ENCODE results near the gene TTLL13.

Gene TTLL13

DNA sequence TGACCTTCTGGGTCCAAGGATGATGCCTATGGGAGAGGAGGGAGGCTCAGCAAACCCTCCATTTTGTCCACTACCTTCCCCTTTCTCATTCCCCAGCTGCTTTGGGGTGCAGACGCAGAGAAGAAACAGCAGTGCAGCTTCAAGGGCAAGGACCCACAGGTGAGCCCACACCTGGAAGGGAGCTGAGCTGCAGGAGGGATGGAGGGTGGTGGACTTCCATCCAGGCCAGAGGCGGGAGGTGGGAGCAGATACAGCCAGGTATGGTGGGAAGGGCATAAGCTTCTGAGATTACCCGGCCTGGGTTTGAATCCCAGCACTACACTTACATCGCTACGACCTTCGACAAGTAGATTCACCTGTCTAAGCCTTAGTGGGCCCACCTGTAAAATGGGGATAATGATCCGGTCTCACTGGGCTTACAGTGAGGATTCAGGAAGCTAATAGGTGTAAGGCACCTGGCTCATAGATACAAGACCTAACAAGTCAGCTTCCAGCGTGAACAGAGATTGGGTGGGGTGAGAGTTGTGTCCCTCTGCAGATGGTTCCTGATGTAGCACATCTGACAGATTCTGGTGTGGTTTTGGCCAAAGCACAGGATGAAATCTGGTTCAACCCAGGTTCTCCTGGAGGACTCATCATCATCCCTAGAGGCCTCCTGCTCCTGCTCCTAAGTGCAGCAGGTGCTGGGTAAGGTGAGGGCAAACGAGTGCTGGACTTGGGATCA, 31.5 kb upstream of the TTLL13 start:
- no peak for DNase-seq

DNA sequence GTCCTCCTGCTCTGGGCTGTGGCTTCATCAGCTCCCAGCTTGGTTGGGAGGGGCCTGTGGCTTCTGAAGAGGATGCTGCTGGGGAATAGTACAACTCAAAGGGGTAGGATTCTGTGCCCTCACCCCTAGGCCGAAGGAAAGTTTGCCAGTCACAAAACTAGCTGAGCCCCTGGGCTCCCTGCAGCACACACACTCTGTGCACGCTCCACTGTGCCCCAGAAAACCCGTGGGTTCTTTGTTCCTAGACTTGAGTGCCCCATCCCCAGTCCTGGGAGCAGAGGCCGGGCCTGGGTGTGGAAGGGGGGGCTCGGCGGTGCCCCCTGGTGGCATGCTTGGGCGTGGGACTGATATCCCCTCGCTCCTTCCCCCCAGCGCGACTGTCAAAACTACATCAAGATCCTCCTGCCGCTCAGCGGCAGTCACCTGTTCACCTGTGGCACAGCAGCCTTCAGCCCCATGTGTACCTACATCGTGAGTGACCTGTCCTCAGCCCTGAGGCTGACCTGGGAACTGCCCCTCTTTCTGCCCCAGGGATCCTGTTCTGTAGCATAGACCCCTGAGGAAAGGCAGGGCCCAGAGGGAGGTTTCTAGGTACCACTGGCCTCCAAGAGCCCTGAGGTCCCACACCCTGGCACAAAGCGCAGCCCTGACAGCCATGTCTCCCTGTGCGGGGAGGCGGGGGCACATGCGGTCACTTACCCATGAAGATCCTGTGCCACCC, 29.8 kb upstream of the TTLL13 start:
- DNase-seq = peak; percentile 62

DNA sequence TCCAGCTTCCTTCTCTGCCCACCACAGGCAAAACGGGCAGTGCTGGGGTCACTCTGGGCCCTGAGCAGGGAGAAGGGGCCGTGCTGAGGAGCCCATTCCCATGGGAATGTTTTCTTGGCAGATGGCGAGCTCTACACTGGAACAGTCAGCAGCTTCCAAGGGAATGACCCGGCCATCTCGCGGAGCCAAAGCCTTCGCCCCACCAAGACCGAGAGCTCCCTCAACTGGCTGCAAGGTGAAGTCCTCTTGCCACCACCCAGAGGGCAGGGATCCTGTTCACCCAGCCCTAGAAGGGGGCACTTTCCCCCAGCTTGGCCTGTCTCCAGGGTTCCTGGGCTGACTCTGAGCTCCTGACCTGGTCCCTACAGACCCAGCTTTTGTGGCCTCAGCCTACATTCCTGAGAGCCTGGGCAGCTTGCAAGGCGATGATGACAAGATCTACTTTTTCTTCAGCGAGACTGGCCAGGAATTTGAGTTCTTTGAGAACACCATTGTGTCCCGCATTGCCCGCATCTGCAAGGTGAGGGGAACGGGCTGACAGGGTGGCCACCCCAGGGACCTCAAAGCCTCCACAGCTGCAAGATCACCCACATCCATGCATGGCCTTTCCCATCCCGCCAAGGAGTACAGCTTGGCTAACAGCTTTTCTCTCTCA, 28.0 kb upstream of the TTLL13 start:
- DNase-seq = peak; percentile 66

DNA sequence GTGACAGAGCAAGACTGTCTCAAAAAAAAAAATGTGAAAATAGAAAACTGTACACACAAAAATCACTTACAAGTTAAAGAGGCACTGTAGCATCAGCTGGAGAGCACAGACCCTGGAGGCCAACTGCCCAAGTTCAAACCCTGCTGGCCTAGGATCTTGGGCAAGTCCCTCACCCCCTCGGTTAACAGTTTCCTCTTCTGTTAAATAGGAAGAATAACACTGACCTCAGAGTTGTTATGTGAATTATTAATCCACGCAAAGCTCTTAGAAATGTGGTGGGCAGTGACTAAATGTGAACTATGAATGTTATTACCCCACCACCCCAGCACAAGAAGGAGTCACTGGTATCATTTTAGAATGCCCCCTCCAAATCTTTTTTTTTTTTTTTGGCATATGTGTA, 26.8 kb upstream of the TTLL13 start:
- DNase-seq = no peak

DNA sequence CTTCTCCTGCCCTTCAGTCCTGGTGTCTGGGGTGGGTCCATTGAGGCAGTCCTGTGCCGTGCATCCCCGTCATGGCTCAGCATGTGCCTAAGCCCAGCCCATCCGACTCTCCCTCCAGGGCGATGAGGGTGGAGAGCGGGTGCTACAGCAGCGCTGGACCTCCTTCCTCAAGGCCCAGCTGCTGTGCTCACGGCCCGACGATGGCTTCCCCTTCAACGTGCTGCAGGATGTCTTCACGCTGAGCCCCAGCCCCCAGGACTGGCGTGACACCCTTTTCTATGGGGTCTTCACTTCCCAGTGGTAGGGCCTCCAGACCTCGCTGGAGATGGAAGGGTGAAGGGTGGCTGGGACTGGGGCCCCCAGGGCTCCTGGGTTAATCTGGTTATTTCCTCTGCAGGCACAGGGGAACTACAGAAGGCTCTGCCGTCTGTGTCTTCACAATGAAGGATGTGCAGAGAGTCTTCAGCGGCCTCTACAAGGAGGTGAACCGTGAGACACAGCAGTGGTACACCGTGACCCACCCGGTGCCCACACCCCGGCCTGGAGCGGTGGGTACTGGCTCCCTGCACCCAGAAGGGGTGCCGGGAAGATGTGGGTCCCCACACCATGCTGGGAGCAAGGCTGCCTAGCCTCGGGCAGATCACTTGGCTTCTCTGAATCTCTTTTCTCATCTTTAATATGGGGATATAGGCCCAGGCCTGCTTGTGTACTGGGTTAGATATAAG, 25.8 kb upstream of the TTLL13 start:
- DNase-seq = no peak

DNA sequence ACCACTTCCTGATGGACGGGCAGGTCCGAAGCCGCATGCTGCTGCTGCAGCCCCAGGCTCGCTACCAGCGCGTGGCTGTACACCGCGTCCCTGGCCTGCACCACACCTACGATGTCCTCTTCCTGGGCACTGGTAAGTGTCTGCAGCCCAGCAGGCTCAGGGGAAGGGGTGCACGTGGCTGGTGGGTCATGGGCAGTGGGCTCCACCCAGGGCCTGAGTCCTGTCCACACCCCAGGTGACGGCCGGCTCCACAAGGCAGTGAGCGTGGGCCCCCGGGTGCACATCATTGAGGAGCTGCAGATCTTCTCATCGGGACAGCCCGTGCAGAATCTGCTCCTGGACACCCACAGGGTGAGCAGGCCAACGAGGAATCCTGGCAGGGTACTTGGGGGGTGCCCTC, 24.3 kb upstream of the TTLL13 start:
- DNase-seq = no peak

DNA sequence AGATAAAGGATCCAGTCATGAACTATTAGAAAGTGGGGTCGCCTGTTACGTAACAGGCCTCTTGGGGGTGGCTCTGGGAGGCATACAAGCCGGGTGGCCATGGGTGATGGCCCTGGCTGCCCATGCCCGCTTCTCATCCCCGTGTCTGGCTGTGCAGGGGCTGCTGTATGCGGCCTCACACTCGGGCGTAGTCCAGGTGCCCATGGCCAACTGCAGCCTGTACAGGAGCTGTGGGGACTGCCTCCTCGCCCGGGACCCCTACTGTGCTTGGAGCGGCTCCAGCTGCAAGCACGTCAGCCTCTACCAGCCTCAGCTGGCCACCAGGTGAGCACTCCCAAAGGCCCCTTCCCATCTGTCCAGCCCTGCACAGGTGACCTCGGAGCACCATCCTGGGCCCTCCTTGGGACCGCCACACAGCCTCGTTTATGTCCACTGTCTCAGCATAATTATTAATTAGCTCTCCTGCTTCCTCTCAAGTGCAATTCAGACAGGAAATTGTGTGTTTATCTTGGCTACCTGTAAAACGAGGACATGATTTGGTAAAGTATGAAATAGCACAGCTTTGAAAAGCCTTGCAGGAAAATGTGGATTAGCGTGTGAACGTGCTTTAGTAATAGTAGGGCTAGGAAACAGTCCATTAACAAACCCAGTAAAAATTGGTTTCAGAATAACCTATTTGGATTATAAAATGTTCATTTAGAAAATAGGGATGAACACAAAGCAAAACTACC, 23.7 kb upstream of the TTLL13 start:
- no peak for DNase-seq

DNA sequence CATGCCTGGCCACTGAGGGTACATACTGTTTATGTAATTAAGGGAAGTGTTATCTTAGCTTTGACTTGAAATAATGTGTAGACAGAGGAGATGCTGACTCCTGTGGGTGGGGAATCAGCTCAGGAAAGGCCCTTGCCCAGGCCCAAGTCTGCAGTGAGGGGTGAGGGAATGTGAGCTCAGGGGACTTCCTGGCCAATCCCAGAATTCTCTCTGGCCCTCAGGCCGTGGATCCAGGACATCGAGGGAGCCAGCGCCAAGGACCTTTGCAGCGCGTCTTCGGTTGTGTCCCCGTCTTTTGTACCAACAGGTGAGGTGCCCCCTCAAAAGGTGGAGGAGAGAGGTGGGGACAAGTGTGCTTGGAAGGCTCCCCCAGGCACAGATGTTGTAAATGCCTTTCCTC, 22.0 kb upstream of the TTLL13 start:
- no peak for DNase-seq

DNA sequence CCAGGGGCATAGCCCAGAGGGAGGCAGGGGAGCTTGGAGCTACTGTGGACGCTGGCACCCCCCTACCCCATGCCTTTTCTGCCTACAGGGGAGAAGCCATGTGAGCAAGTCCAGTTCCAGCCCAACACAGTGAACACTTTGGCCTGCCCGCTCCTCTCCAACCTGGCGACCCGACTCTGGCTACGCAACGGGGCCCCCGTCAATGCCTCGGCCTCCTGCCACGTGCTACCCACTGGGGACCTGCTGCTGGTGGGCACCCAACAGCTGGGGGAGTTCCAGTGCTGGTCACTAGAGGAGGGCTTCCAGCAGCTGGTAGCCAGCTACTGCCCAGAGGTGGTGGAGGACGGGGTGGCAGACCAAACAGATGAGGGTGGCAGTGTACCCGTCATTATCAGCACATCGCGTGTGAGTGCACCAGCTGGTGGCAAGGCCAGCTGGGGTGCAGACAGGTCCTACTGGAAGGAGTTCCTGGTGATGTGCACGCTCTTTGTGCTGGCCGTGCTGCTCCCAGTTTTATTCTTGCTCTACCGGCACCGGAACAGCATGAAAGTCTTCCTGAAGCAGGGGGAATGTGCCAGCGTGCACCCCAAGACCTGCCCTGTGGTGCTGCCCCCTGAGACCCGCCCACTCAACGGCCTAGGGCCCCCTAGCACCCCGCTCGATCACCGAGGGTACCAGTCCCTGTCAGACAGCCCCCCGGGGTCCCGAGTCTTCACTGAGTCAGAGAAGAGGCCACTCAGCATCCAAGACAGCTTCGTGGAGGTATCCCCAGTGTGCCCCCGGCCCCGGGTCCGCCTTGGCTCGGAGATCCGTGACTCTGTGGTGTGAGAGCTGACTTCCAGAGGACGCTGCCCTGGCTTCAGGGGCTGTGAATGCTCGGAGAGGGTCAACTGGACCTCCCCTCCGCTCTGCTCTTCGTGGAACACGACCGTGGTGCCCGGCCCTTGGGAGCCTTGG, 21.3 kb upstream of the TTLL13 start:
- DNase-seq = no peak

DNA sequence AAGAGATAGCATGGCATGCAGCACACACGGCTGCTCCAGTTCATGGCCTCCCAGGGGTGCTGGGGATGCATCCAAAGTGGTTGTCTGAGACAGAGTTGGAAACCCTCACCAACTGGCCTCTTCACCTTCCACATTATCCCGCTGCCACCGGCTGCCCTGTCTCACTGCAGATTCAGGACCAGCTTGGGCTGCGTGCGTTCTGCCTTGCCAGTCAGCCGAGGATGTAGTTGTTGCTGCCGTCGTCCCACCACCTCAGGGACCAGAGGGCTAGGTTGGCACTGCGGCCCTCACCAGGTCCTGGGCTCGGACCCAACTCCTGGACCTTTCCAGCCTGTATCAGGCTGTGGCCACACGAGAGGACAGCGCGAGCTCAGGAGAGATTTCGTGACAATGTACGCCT, 20.4 kb upstream of the TTLL13 start:
- no peak for DNase-seq

DNA sequence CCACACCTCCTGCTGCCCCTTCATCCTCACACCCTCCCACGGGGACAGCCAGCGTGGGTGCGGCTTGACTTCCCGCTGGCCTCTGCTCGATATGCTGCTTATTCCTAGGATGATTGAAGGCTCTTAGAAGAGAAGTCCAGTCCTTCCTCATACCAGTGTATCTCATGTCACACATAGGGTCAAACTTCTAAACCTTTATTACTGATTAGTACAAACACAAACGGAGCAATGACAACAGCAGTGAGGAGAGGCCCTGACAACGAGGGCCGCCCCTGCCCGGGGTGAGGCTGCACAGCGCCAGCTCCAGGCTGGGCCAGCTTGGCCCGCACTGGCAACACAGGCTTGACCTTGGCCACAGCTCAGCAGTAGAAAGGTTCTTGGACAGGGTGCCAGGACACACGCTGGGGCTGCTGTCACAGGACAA, 19.3 kb upstream of the TTLL13 start:
- no peak for DNase-seq

DNA sequence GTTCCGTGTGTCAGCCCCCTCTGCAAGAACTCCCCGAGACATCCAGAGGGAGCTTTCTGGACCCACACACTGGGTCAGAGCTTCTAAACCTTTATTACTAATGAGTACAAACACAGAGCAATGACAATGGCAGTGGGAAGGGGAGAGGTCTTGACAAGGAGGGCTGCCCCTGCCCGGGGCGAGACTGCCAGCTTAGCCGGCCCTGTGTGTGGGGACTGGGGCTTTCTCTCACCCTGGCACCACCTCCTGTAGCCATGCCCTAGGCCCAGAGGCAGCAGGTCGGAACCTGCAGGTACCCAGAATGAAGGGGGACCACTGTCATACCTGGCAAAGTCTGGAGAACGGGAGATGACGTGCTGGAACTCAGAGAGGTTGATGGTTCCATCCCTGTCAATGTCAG, 18.7 kb upstream of the TTLL13 start:
- DNase-seq = no peak

DNA sequence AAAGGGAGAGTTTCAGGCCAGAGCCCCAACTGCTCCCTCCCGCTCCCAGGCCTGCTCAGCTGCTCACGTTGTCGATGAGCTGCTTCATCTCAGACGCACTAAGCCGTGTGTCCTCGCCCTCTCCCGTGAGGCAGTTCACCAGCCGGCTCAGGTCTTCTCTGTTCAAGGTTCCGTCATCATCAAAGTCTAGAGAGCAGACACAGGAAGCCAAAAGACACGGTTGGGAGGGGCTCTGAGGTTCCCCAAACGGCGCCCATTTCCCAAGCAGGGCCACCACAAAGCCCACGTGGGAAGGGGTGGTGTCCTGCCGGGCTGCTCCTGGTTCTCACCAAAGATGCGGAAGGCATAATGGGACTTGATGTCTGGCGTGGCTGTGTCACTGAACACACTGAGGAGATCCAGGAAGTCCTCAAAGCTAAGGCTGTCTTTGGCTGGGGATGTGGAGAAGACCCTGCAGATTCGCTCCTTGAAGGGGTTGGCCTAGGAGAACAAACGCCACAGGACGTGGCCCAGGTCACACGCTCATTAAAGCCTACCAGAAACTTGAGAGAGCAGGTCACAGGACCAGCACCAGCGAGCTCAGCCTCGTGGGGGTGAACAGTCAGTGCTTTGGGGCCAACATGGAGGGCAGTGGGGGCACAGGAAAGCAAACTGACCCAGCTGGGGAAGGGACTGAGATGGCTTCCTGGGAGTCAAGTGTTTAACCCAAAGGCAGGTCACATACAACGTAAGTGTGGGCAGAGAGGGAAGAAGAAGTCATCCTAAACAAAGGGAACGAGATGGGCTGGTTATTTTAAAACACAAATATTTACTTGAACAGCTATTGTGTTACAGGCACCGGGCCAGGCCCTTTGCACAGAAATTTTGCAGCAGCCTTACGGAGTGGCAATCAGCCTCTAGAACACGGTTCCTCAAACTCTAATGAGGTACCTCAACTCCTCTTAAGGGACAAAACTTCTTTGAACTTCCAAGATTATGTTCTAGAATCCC, 18.0 kb upstream of the TTLL13 start:
- no peak for DNase-seq

DNA sequence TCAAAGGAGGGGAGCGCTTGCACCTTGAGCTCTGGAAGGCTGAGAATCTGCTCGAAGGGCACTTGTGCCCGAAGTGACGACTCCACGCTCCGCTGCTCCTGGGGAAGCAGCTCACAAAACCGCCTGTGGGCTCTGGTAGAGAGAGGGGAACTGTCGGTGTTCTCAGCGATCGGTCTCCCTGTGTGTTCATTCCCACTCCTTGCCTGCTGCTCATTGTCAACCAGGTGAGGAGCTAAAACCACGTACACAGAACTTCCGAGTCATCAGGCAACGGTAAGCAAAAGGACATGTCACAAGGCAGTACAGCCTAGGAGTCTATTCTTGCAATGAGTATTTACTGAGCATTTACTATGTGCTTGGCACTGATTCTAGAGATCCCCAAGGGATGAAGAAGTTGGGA, 17.2 kb upstream of the TTLL13 start:
- DNase-seq = no peak

DNA sequence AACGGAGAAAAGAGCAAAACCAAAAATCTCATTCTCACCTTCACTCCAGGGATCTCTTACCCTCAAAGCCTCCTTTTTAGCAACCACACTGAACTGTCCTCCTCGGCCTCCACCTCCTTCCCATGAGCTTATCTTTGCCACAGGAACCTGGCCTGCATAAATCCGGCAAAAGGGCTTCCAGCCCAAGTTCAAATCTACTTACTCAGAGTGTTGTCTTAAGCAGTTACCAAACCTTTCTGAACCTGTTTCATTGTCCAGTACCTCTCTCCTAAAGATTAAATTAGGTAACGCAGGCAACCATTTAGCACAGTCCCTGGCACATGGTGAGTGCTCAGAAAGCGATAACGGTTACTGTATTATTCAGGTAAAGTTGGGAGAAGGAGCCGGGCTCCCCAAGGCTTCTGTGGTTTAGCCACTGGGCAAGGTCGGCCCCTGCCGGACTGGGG, 16.4 kb upstream of the TTLL13 start:
- no peak for DNase-seq

DNA sequence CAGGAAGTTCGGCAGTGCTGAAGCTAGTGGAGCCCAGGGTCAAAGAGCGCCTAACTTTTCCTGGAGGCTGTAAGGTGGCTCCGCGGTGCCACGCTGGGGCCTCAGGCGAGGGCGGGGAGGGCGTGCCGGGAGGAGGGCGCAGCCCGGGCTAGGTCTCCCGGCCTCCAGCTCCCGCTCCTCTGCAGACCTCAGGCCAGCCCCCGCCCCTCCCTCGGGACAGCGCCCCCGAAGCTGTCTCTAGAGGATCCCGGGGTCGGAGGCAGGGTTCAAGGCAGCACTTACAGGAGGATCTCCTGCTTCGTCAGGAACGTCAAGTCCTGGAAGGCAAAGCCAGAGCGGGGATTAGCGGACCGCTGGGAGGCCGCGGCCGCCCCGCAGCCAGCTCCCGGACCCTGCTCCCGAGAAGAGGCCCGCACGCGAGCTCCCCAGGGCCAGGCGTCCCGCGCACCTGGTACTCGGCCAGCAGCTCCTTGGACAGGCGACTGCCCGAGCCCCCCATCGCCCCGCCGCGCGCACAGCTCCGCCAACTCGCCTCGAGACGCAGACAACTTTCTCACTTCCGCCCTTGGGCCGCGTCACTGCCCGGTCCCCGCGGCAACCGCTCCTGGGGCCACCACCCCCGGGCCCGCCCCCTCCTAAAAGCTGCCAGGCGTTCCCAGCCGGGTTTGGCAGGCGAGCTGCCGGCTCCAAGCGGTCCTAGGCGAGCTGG, 15.8 kb upstream of the TTLL13 start, which contains the start of gene CIB1:
Gene CIB1, minus strand, starts transcription at position 555 of the 709 bp plus-strand sequence. Its CDS starts 56 bp downstream, at position 499.
- peak; percentile 99 for DNase-seq

DNA sequence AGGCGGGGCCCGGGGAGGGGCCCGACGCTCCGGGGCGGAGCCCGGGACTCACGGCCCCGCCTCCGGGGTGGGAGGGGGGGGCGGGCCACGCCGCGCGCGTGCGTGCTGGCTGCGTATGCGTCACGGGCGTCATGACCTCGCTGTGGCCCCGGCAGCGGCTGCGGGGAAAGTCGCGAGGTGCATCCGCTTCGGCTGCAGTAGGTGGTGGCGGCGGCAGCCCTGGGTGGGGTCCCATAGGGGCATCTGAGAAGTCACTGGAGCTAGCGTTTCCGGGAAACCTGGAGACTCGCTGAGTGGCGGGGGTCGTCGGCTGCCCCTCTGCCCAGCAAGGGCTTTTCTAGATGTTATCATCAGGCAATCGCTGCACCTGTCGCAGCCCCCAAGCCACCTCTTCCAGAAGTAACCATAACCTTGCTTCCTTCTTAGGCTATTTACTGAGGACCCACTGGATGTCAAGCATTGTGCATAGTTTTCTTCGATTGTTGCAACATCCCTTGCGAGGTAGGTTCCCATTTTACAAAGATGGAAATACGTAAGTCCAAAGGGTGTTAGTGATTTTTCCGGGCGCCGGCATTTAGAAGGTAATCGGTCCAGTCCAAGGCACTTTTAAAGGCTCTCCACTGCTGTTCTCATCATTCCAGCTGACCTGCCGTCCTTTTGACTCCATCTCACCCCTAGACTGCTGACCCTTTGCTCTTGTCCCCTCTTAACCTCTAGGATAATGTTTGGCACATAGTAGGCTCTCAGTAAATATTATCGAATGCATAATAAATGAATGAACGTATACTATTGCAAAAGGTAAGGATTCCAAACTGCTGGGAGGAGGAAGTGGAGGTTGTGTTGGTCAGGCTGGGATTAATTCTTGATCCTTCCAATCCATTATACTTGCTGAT, 15.0 kb upstream of the TTLL13 start, which contains the start of gene GDPGP1:
Gene GDPGP1, plus strand, starts transcription at position 114 of the 893 bp plus-strand sequence. CDS start 6,700 bp downstream, outside the sequence.
- DNase-seq = no peak

DNA sequence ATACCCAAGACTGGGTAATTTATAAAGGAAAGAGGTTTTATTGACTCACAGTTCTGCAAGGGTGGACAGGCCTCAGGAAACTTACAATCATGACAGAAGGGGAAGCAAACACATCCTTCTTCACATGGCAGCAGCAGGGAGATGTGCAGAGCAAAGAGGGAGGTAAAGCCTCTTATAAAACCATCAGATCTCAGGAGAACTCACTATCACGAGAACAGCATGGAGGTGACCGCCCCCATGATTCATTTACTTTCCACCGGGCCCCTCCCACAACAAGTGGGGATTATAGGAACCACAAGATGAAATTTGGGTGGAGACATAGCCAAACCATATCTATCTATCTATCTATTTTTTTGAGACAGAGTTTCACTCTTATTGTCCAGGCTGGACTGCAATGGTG, 10.0 kb upstream of the TTLL13 start:
- no peak for DNase-seq
